Astrocyte (in vitro differentiated cells and primary cell): Measurements from ENCODE around the gene MOG.

Source experiments
- CTCF ChIP-seq: IDR thresholded peaks from 2 replicates; pipeline ENCODE4 v1.5.1; 2011; ENCODE audit warnings: low read depth, mild to moderate bottlenecking, inconsistent platforms, low read length, moderate library complexity; ENCODE audit not compliant: insufficient read depth
- EZH2 ChIP-seq: IDR thresholded peaks from 2 replicates; pipeline ENCODE4 v1.6.1; 2012; ENCODE audit warnings: mild to moderate bottlenecking, low read length, inconsistent platforms; ENCODE audit not compliant: insufficient read depth

GRCh38 chr6:29665942-29666825 is 9.3 kb downstream of the MOG start:
- no peak for TF ChIP-seq CTCF
- no peak for TF ChIP-seq EZH2
